HEK293 (cell line): Measurements from ENCODE around the gene TMEM98.
"Not testable (repeated sequence)": the region's sequence is repeated elsewhere in the genome, so short reads cannot be mapped to it uniquely, and the experiment has no call there.

Experiments used
- ZSCAN23 ChIP-seq: fragments of 450-650 bp; formaldehyde crosslinking; IDR thresholded peaks from 2 replicates; pipeline ENCODE4 v1.5.1; 2016; ENCODE audit warnings: missing biosample characterization, missing genetic modification characterization
- TF ChIP-seq, protein P1 (sequence below): fragments of 450-650 bp; formaldehyde crosslinking; IDR thresholded peaks from 2 replicates; pipeline ENCODE4 v1.5.1; 2016; ENCODE audit warnings: missing biosample characterization, missing genetic modification characterization
- TF ChIP-seq, protein P2 (sequence below): fragments of 450-650 bp; formaldehyde crosslinking; optimal IDR thresholded peaks from 2 replicates; pipeline ENCODE3; 2016; ENCODE audit warnings: missing biosample characterization, mild to moderate bottlenecking, missing genetic modification characterization

GRCh38 chr17:32886951-32887350, 41.0 kb upstream of the TMEM98 start:
- TF ChIP-seq ZSCAN23 (tag by site-specific recombination): not testable (repeated sequence)
- TF ChIP-seq, protein P1, sequence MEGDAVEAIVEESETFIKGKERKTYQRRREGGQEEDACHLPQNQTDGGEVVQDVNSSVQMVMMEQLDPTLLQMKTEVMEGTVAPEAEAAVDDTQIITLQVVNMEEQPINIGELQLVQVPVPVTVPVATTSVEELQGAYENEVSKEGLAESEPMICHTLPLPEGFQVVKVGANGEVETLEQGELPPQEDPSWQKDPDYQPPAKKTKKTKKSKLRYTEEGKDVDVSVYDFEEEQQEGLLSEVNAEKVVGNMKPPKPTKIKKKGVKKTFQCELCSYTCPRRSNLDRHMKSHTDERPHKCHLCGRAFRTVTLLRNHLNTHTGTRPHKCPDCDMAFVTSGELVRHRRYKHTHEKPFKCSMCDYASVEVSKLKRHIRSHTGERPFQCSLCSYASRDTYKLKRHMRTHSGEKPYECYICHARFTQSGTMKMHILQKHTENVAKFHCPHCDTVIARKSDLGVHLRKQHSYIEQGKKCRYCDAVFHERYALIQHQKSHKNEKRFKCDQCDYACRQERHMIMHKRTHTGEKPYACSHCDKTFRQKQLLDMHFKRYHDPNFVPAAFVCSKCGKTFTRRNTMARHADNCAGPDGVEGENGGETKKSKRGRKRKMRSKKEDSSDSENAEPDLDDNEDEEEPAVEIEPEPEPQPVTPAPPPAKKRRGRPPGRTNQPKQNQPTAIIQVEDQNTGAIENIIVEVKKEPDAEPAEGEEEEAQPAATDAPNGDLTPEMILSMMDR (tag by site-specific recombination): not testable (repeated sequence)
- TF ChIP-seq, protein P2, sequence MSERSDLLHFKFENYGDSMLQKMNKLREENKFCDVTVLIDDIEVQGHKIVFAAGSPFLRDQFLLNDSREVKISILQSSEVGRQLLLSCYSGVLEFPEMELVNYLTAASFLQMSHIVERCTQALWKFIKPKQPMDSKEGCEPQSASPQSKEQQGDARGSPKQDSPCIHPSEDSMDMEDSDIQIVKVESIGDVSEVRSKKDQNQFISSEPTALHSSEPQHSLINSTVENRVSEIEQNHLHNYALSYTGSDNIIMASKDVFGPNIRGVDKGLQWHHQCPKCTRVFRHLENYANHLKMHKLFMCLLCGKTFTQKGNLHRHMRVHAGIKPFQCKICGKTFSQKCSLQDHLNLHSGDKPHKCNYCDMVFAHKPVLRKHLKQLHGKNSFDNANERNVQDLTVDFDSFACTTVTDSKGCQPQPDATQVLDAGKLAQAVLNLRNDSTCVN (tag by site-specific recombination): not testable (repeated sequence)
